ENCODE results near the gene BCAP31. TPM values are rescaled to one million over a fixed set of nuclear protein-coding genes. Genes with fewer than 3 reads are reported as not detected.
A peak's percentile ranks its signal among the peaks of the same experiment; 100 is the strongest.

Gene BCAP31
- total and polyA plus RNA-seq, 2 of the 13 experiments (the other 11 are each of a cell fraction or from before 2014, with no cell fraction given) = 139 to 178 TPM

- TF ChIP-seq ZSCAN5A (CRISPR knock-in tag; IDR thresholded peaks at IDR 0.05; ENCODE audit: borderline replicate concordance) (peak; percentile 56; the same call in 1 of the 2 replicates), ZBTB37 (CRISPR knock-in tag; IDR thresholded peaks at IDR 0.05) (0 out of 2 replicates have a peak, but pooled peaks have one; percentile 40), FOXK1 (CRISPR knock-in tag; IDR thresholded peaks at IDR 0.05; ENCODE audit: borderline replicate concordance, low read depth) (0 out of 2 replicates have a peak, but pooled peaks have one; percentile 32), HNF1B (CRISPR knock-in tag; IDR thresholded peaks at IDR 0.05) (0 out of 2 replicates have a peak, but pooled peaks have one; percentile 6), ZNF670 (CRISPR knock-in tag; IDR thresholded peaks at IDR 0.05; ENCODE audit: borderline replicate concordance) (peak; percentile 43; the same call in 1 of the 2 replicates), JUND (CRISPR knock-in tag; IDR thresholded peaks at IDR 0.05) (peak; percentile 87), RARA (CRISPR knock-in tag; IDR thresholded peaks at IDR 0.05) (peak; percentile 91), MXI1 (IDR thresholded peaks at IDR 0.05; ENCODE audit: borderline replicate concordance, low read depth, low read length) (peak; percentile 39; the same call in 1 of the 3 replicates), SOX6 (IDR thresholded peaks at IDR 0.05) (no peak), SOX6 (CRISPR knock-in tag; IDR thresholded peaks at IDR 0.05) (peak; percentile 64)
- TF ChIP-seq, protein P1, sequence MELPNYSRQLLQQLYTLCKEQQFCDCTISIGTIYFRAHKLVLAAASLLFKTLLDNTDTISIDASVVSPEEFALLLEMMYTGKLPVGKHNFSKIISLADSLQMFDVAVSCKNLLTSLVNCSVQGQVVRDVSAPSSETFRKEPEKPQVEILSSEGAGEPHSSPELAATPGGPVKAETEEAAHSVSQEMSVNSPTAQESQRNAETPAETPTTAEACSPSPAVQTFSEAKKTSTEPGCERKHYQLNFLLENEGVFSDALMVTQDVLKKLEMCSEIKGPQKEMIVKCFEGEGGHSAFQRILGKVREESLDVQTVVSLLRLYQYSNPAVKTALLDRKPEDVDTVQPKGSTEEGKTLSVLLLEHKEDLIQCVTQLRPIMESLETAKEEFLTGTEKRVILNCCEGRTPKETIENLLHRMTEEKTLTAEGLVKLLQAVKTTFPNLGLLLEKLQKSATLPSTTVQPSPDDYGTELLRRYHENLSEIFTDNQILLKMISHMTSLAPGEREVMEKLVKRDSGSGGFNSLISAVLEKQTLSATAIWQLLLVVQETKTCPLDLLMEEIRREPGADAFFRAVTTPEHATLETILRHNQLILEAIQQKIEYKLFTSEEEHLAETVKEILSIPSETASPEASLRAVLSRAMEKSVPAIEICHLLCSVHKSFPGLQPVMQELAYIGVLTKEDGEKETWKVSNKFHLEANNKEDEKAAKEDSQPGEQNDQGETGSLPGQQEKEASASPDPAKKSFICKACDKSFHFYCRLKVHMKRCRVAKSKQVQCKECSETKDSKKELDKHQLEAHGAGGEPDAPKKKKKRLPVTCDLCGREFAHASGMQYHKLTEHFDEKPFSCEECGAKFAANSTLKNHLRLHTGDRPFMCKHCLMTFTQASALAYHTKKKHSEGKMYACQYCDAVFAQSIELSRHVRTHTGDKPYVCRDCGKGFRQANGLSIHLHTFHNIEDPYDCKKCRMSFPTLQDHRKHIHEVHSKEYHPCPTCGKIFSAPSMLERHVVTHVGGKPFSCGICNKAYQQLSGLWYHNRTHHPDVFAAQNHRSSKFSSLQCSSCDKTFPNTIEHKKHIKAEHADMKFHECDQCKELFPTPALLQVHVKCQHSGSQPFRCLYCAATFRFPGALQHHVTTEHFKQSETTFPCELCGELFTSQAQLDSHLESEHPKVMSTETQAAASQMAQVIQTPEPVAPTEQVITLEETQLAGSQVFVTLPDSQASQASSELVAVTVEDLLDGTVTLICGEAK (IDR thresholded peaks at IDR 0.05) = no peak
- TF ChIP-seq, protein P1 (CRISPR knock-in tag; IDR thresholded peaks at IDR 0.05) = peak; percentile 38; the same call in 1 of the 2 replicates
- TF ChIP-seq, protein P2, sequence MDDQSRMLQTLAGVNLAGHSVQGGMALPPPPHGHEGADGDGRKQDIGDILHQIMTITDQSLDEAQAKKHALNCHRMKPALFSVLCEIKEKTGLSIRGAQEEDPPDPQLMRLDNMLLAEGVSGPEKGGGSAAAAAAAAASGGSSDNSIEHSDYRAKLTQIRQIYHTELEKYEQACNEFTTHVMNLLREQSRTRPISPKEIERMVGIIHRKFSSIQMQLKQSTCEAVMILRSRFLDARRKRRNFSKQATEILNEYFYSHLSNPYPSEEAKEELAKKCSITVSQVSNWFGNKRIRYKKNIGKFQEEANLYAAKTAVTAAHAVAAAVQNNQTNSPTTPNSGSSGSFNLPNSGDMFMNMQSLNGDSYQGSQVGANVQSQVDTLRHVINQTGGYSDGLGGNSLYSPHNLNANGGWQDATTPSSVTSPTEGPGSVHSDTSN (CRISPR knock-in tag; IDR thresholded peaks at IDR 0.05; ENCODE audit: borderline replicate concordance) = no peak
Observed at GRCh38 chrX:153726286-153727122, 2.3 kb upstream of the BCAP31 start (continued).

Measured in HepG2 (cell line).